Measurements from ENCODE around the gene ACBD5. TPM values are rescaled to one million over a fixed set of nuclear protein-coding genes. Genes with fewer than 3 reads are reported as not detected.
A peak's percentile ranks its signal among the peaks of the same experiment; 100 is the strongest.

ACBD5 gene
- total and polyA plus RNA-seq, 7 donors = 11.5 to 36.8 (median 19.6) TPM

DNA sequence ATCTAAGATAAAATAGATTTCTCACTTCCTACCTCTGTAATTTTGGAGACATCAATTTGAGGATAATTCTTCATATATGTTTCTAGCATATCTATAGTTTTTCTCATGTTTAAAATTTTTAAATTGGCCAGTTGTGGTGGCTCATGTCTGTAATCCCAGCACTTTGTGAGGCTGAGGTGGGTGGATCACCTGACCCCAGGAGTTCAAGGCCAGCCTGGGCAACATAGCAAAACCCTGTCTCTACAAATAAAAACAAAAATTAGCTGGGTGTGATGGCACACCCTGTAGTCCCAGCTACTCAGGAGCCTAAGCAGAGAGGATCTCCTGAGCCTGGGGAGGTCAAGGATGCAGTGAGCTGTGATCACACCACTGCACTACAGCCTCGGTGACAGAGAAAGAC, 4.9 kb downstream of the ACBD5 start:
- DNase-seq = no peak
- intact Hi-C loops (cut with DNase I) = no loop called here
- Histone ChIP-seq H3K4me1 (peaks cover 0 to 22% (median 10%) of the 10 kb centered on the region in 4 donors), H3K4me3 (no peak overlapping the region), H3K9me3 (no peaks in the 10 kb centered on the region), H3K36me3 (peaks cover 0 to 28% (median 4%) of the 10 kb centered on the region in 4 donors), H3K27me3 (no peaks in the 10 kb centered on the region), H3K27ac (no peak overlapping the region)
- 55 to 69% methylated on average over 1 of the region's 1 CpG for WGBS, 2 donors
- no peak for TF ChIP-seq POLR2A (IDR thresholded peaks at IDR 0.05)

- H3K4me1 ChIP-seq = no peaks in the 10 kb centered on the region
- H3K36me3 ChIP-seq = peaks cover 0 to 55% (median 10%) of the 10 kb centered on the region in 4 donors
- H3K27ac ChIP-seq = no peak overlapping the region
- no peak for TF ChIP-seq EP300 (IDR thresholded peaks at IDR 0.05)
- no peak for TF ChIP-seq POLR2AphosphoS5 (IDR thresholded peaks at IDR 0.05)
- TF ChIP-seq CTCF (IDR thresholded peaks at IDR 0.05) = no peak
- TF ChIP-seq POLR2A (IDR thresholded peaks at IDR 0.05) = no peak
- no peaks in the 10 kb centered on the region for H3K27me3 ChIP-seq
- WGBS, 2 donors = 19 to 75% methylated on average over 1 of the region's 1 CpG
- intact Hi-C loops (cut with DNase I) = no loop called here
- no peaks in the 10 kb centered on the region for H3K9me3 ChIP-seq
- no peak overlapping the region for H3K4me3 ChIP-seq
- no peak for DNase-seq
Measured at GRCh38 chr10:27230022-27230421, 10.6 kb downstream of the ACBD5 start.

DNA sequence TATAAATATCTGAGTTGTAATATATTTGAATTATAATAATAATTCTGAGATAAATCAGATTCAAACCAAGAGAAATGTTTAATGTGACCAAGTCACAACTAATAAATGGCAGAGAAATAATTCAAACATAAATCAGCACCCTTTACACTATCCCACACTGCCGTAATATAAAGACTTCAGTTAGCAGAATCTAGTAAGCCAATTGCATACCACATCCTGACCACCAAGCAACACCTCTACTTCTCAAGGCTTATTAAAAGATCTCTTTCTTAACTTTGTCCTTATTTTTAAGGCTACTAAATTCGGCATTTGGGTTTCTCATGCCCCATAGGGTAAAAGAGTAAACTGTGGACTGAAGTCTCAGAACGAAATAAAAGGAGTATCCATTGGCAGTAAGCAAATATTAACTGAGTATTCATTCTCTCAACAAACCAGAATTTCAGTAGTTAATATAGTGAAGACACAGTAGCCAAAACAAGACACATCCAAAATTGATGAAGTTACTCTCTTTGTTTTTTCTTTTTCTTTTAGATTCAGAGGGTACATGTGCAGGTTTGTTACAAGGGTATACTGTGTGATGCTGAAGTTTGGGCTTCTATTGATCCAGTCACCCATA, 14.8 kb downstream of the ACBD5 start:
- TF ChIP-seq CTCF (IDR thresholded peaks at IDR 0.05) = no peak
- Histone ChIP-seq H3K36me3 (peaks cover 0 to 58% (median 10%) of the 10 kb centered on the region in 4 donors), H3K27me3 (no peaks in the 10 kb centered on the region), H3K4me1 (no peaks in the 10 kb centered on the region), H3K9me3 (no peaks in the 10 kb centered on the region), H3K4me3 (no peak overlapping the region), H3K27ac (no peak overlapping the region)
- intact Hi-C loops (cut with DNase I) = no loop called here
- no peak for DNase-seq
- 52 to 54% methylated on average over 3 of the region's 3 CpGs for WGBS, 2 donors

GRCh38 chr10:27225011-27225590, 15.5 kb downstream of the ACBD5 start:
- H3K36me3 ChIP-seq = peaks cover 0 to 58% (median 8%) of the 10 kb centered on the region in 4 donors
- no peak overlapping the region for H3K4me3 ChIP-seq
- intact Hi-C loops (cut with DNase I) = no loop called here

GRCh38 chr10:27223964-27224363, 16.6 kb downstream of the ACBD5 start:
- DNase-seq = no peak
- intact Hi-C loops (cut with DNase I) = loop anchor here (5.0 kb wide), 1 partner anchor 138 kb away; no protein-coding TSS in a partner anchor
- H3K36me3 ChIP-seq = peaks cover 0 to 57% (median 8%) of the 10 kb centered on the region in 4 donors
- H3K27me3 ChIP-seq = no peaks in the 10 kb centered on the region
- H3K4me1 ChIP-seq = no peaks in the 10 kb centered on the region
- no peaks in the 10 kb centered on the region for H3K9me3 ChIP-seq
- TF ChIP-seq POLR2A (IDR thresholded peaks at IDR 0.05) = no peak
- TF ChIP-seq CTCF (IDR thresholded peaks at IDR 0.05) = peak in 2 of 4 experiments; percentile 46 to 51
- H3K27ac ChIP-seq = no peak overlapping the region
- 64 to 82% methylated on average over 5 of the region's 5 CpGs for WGBS, 2 donors
- no peak overlapping the region for H3K4me3 ChIP-seq

More at GRCh38 chr10:27225011-27225590, 15.5 kb downstream of the ACBD5 start:
- DNase-seq = no peak
- no peak for TF ChIP-seq POLR2A (IDR thresholded peaks at IDR 0.05)
- no peak for TF ChIP-seq POLR2AphosphoS5 (IDR thresholded peaks at IDR 0.05)
- no peak for TF ChIP-seq EP300 (IDR thresholded peaks at IDR 0.05)
- no peak for TF ChIP-seq CTCF (IDR thresholded peaks at IDR 0.05)
- Histone ChIP-seq H3K9me3 (no peaks in the 10 kb centered on the region), H3K27me3 (no peaks in the 10 kb centered on the region), H3K4me1 (no peaks in the 10 kb centered on the region), H3K27ac (no peak overlapping the region)
- 83 to 91% methylated on average over 8 of the region's 8 CpGs for WGBS, 2 donors
